HG03064 (cell line): ENCODE data around the gene VN1R5.

Experiments used
- ATAC-seq: cut with Tn5 transposase; IDR thresholded peaks from one replicate; pipeline ENCODE4 v1.9.1; 2021; ENCODE audit warnings: low read depth; ENCODE audit not compliant: unreplicated experiment

Gene VN1R5

DNA sequence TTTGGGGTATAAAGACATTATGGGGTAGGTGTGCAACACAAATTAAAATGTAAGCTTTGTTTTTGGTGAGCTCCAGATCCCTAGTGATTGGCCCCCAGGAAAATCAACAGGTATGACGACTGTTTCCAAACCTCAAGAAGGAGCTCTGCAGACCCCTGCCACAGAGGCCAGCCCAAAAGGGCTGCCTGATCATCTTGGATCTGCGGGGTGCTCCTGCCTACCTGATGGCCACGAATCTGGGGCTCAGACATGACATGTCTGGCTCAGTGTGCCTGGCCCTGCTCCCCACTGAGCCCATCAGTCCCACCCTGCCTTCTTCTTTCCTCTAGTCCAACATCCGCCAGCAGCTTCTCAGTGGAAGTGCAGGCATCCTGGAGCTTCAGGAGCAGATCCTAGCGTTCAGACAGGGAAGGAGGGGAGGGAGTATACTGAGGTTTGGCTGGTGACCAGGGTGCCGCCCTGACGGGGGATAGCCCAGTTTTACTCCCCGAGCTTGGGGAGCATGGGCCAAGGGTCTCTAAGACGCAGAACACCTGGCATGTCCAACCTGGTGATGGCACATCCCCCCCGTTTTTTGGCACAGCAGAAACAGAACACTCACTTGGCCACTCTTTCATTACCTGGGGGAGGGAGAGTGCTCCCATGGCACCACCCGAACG is 44.0 kb downstream of the VN1R5 start:
- ATAC-seq, result no peak

- no peak for ATAC-seq
These were observed 44.8 kb downstream of the VN1R5 start for GRCh38 chr1:247300491-247301175.

DNA sequence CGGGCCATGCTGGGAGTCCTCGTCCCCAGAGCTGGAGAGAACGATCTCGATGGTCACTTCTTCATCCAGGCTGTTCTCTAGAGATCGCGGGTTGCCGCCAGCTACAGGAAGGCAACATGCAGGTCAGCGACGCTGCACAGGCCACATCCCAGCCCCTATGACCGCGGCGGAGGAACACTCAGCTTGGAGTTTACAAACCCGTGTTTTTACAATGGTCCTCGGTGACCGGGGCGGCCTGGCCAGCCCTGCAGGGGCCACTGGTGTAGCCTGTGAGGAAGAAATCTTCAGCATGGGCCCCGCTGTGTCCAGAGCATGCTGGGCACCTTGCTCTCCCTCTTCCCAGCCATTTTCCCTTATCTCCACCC is 45.3 kb downstream of the VN1R5 start:
- ATAC-seq, result no peak

- no peak for ATAC-seq
These were observed 47.3 kb downstream of the VN1R5 start for GRCh38 chr1:247303216-247303615.

DNA sequence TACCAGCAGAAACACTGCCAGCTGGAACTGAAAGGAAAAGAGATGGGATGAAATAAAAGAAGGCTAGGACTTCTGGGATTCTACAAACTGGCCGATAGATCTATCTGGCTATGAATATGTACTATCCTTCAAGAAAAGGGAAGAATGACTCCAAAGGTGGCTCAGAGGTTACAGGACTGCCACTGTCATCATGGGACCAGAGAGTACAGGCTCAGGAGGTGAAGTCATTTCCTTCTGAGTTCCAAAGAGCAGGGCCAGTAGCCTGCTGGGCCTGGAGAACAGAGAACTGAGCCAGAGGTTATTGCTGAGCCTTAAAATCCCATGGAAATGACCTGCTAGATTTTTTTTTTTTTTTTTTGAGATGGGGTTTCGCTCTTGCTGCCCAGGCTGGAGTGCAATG is 48.2 kb downstream of the VN1R5 start:
- ATAC-seq, result no peak
